ENCODE data around the gene SLC1A7. TPM values are rescaled to one million over a fixed set of nuclear protein-coding genes. Genes with fewer than 3 reads are reported as not detected.

Gene SLC1A7
- total RNA-seq, 1 donor from 2014 or later, result 2.4 TPM

- DNase-seq (ENCODE audit: low spot score), result no peak
Observed at GRCh38 chr1:53134042-53134485, 8.4 kb downstream of the SLC1A7 start.

GRCh38 chr1:53133261-53134041, 9.0 kb downstream of the SLC1A7 start:
- no peak for DNase-seq (ENCODE audit: low spot score)

- no peak for DNase-seq (ENCODE audit: low spot score)
Observed at GRCh38 chr1:53132176-53132575, 10.3 kb downstream of the SLC1A7 start.

GRCh38 chr1:53131590-53131938, 10.9 kb downstream of the SLC1A7 start:
- DNase-seq (ENCODE audit: low spot score), result no peak

- peak; percentile 73 for DNase-seq (ENCODE audit: low spot score)
Observed at GRCh38 chr1:53130878-53131589, 11.4 kb downstream of the SLC1A7 start.

GRCh38 chr1:53130598-53130877, 11.9 kb downstream of the SLC1A7 start:
- no peak for DNase-seq (ENCODE audit: low spot score)

GRCh38 chr1:53129891-53130597, 12.4 kb downstream of the SLC1A7 start:
- no peak for DNase-seq (ENCODE audit: low spot score)

GRCh38 chr1:53128401-53128800, 14.0 kb downstream of the SLC1A7 start:
- DNase-seq (ENCODE audit: low spot score), result no peak

- no peak for DNase-seq (ENCODE audit: low spot score)
Observed at GRCh38 chr1:53127546-53127945, 14.9 kb downstream of the SLC1A7 start.

GRCh38 chr1:53126495-53126894, 15.9 kb downstream of the SLC1A7 start:
- DNase-seq (ENCODE audit: low spot score), result no peak

- peak; percentile 48 for DNase-seq (ENCODE audit: low spot score)
Observed at GRCh38 chr1:53125623-53126360, 16.6 kb downstream of the SLC1A7 start.

- no peak for DNase-seq (ENCODE audit: low spot score)
Observed at GRCh38 chr1:53125122-53125521, 17.3 kb downstream of the SLC1A7 start.

GRCh38 chr1:53123453-53124140, 18.8 kb downstream of the SLC1A7 start:
- DNase-seq (ENCODE audit: low spot score), result no peak

- DNase-seq (ENCODE audit: low spot score), result no peak
Observed at GRCh38 chr1:53122961-53123413, 19.5 kb downstream of the SLC1A7 start.

GRCh38 chr1:53122201-53122885, 20.1 kb downstream of the SLC1A7 start:
- no peak for DNase-seq (ENCODE audit: low spot score)

GRCh38 chr1:53121319-53122172, 20.9 kb downstream of the SLC1A7 start:
- DNase-seq (ENCODE audit: low spot score), result no peak

- DNase-seq (ENCODE audit: low spot score), result no peak
Observed at GRCh38 chr1:53120659-53121058, 21.8 kb downstream of the SLC1A7 start.

- DNase-seq (ENCODE audit: low spot score), result no peak
Observed at GRCh38 chr1:53117836-53118235, 24.6 kb downstream of the SLC1A7 start.

GRCh38 chr1:53116933-53117600, 25.4 kb downstream of the SLC1A7 start:
- no peak for DNase-seq (ENCODE audit: low spot score)

Measured in umbilical cord (tissue), 2 donors.